ENCODE data around the gene COPB1.
A peak's percentile ranks its signal among the peaks of the same experiment; 100 is the strongest.

DNA sequence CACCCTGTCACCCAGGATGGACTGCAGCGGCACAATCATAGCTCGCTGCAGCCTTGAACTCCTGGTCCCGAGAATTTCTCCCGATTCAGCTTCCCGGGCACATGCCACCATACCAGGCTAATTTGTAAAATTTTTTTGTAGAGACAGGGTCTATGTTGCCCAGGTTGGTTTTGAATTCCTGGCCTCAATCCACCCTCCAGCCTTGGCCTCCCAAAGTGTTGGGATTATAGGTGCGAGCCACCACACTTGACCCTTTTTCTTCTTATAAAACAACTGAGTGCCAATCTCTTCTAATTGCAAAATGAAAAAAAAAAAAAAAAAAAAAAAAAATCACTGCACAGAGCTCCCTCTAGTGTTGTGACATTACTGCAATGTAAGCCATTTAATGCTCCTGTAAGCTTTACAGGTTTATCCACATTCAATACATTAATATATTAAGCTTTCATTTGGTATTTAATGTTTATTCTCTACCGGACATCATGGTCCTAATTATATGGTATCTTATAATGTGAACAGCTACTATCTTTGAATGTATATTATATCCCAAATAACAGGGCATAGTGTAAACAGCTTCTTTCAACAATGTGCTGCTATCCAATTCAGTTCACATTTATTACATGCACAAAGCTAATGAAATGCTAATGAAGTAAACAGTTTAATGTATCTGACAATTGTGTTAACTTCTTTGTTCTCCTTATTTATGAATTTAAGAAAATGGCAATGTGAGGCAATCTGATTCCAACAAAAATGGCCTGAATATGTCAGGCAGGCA, 44.6 kb downstream of the COPB1 start:
- TF ChIP-seq SP1 (IDR thresholded peaks at IDR 0.05) (no peak), YY1 (IDR thresholded peaks at IDR 0.05) (no peak), CTCF (IDR thresholded peaks at IDR 0.05; ENCODE audit: low read depth, low read length, missing input control) (peak; percentile 52), NR2F2 (IDR thresholded peaks at IDR 0.05) (no peak), MAX (IDR thresholded peaks at IDR 0.05) (no peak), EGR1 (IDR thresholded peaks at IDR 0.05; ENCODE audit: low read depth in 2 of 2) (no peak), RAD21 (IDR thresholded peaks at IDR 0.05) (peak; percentile 67 to 70), GABPA (IDR thresholded peaks at IDR 0.05 in 1 of 2, conservative IDR thresholded peaks at IDR 0.05 in 1 of 2) (no peak), TAF1 (conservative IDR thresholded peaks at IDR 0.05) (no peak), JUND (IDR thresholded peaks at IDR 0.05) (no peak)
- TF ChIP-seq, protein P1, sequence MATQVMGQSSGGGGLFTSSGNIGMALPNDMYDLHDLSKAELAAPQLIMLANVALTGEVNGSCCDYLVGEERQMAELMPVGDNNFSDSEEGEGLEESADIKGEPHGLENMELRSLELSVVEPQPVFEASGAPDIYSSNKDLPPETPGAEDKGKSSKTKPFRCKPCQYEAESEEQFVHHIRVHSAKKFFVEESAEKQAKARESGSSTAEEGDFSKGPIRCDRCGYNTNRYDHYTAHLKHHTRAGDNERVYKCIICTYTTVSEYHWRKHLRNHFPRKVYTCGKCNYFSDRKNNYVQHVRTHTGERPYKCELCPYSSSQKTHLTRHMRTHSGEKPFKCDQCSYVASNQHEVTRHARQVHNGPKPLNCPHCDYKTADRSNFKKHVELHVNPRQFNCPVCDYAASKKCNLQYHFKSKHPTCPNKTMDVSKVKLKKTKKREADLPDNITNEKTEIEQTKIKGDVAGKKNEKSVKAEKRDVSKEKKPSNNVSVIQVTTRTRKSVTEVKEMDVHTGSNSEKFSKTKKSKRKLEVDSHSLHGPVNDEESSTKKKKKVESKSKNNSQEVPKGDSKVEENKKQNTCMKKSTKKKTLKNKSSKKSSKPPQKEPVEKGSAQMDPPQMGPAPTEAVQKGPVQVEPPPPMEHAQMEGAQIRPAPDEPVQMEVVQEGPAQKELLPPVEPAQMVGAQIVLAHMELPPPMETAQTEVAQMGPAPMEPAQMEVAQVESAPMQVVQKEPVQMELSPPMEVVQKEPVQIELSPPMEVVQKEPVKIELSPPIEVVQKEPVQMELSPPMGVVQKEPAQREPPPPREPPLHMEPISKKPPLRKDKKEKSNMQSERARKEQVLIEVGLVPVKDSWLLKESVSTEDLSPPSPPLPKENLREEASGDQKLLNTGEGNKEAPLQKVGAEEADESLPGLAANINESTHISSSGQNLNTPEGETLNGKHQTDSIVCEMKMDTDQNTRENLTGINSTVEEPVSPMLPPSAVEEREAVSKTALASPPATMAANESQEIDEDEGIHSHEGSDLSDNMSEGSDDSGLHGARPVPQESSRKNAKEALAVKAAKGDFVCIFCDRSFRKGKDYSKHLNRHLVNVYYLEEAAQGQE (IDR thresholded peaks at IDR 0.05), result no peak
- TF ChIP-seq, protein P2, sequence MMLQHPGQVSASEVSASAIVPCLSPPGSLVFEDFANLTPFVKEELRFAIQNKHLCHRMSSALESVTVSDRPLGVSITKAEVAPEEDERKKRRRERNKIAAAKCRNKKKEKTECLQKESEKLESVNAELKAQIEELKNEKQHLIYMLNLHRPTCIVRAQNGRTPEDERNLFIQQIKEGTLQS (IDR thresholded peaks at IDR 0.05), result no peak
